H1 (cell line): Measurements from ENCODE around the gene CHRDL2. TPM values are rescaled to one million over a fixed set of nuclear protein-coding genes. Genes with fewer than 3 reads are reported as not detected.

Source experiments
- CTCF ChIA-PET: fragments of 300-600 bp; sonication (Branson Sonifier 250); formaldehyde crosslinking; loops from one replicate; lab custom pipeline; 2021; ENCODE audit not compliant: partially characterized antibody; lab: Charles Lee
- POLR2A ChIA-PET: fragments of 300-600 bp; sonication (Branson Sonifier 250); formaldehyde crosslinking; loops from one replicate; lab custom pipeline; 2021; ENCODE audit warnings: inconsistent platforms; ENCODE audit not compliant: partially characterized antibody; lab: Charles Lee
- DNase-seq, 2 experiments: peaks; one replicate each; pipeline versions ENCODE4 v3.0.0 to v3.0.0-alpha.2; 2010 to 2022; ENCODE audit warnings: low spot score in 2 of 2, low read depth in 1 of 2, mixed read lengths in 1 of 2
- FAIRE-seq: peaks from 2 replicates; lab custom pipeline; 2011; peaks lifted over from hg19 to GRCh38; lab: Jason Lieb, UNC
- H2AFZ ChIP-seq: 2 replicates; pipeline ENCODE4 v1.8.1; 2012; ENCODE audit warnings: low read length, inconsistent platforms
- H2AK5ac ChIP-seq: 2 replicates; pipeline ENCODE4 v1.6.1; 2013; ENCODE audit warnings: low read depth, low read length
- H2BK120ac ChIP-seq: replicated peaks from 2 replicates; pipeline ENCODE3; 2013; ENCODE audit warnings: low read depth, low read length, inconsistent platforms
- H2BK12ac ChIP-seq: 2 replicates; pipeline ENCODE4 v1.6.1; 2013; ENCODE audit warnings: low read depth, low read length
- H2BK15ac ChIP-seq: 2 replicates; pipeline ENCODE4 v1.6.1; 2013; ENCODE audit warnings: low read length
- H2BK20ac ChIP-seq: 2 replicates; pipeline ENCODE4 v1.6.1; 2013; ENCODE audit warnings: low read length
- H2BK5ac ChIP-seq: 2 replicates; pipeline ENCODE4 v1.6.1; 2013; ENCODE audit warnings: low read depth, low read length
- H3K14ac ChIP-seq: 2 replicates; pipeline ENCODE4 v1.6.1; 2013; ENCODE audit warnings: inconsistent platforms; ENCODE audit not compliant: insufficient read length
- H3K18ac ChIP-seq: 2 replicates; pipeline ENCODE4 v1.6.1; 2013; ENCODE audit warnings: low read length; ENCODE audit errors: extremely low read depth
- H3K23ac ChIP-seq: 2 replicates; pipeline ENCODE4 v1.6.1; 2013; ENCODE audit warnings: inconsistent platforms; ENCODE audit not compliant: insufficient read length
- H3K23me2 ChIP-seq: 2 replicates; pipeline ENCODE4 v1.6.1; 2013; ENCODE audit warnings: low read depth, low read length
- H3K27ac ChIP-seq: 2 replicates; pipeline ENCODE4 v1.6.1; 2011; ENCODE audit warnings: low read depth, low read length, inconsistent platforms
- H3K27me3 ChIP-seq, 4 experiments: replicated peaks in 1 of 4; 1 replicate in 1 of 4; 2 replicates in 3 of 4; pipeline versions ENCODE4 v1.6.1 to v1.8.1; 2011 to 2013; ENCODE audit warnings: low read length in 3 of 4, mild to moderate bottlenecking in 3 of 4, inconsistent platforms in 2 of 4, mixed read lengths in 2 of 4, moderate library complexity in 1 of 4; ENCODE audit not compliant: control insufficient read depth in 3 of 4, insufficient read depth in 3 of 4; ENCODE audit errors: extremely low read depth in 1 of 4
- H3K36me3 ChIP-seq, 4 experiments: 2 replicates each; pipeline versions ENCODE4 v1.6.1 to v1.8.1; 2011 to 2013; ENCODE audit warnings: mild to moderate bottlenecking in 4 of 4, low read length in 3 of 4, moderate library complexity in 2 of 4, control low read depth in 1 of 4, inconsistent platforms in 1 of 4; ENCODE audit not compliant: insufficient read depth in 4 of 4, control insufficient read depth in 2 of 4
- H3K4ac ChIP-seq: replicated peaks from 2 replicates; pipeline ENCODE3; 2013; ENCODE audit warnings: low read length, low read depth, mixed read lengths, inconsistent platforms; ENCODE audit not compliant: insufficient read length
- H3K4me1 ChIP-seq, 4 experiments: replicated peaks in 1 of 4; 1 replicate in 1 of 4; 2 replicates in 3 of 4; pipeline versions ENCODE4 v1.6.1 to v1.8.1; 2011 to 2013; ENCODE audit warnings: low read length in 3 of 4, inconsistent platforms in 2 of 4, mixed read lengths in 1 of 4; ENCODE audit not compliant: insufficient read depth in 4 of 4, control insufficient read depth in 3 of 4
- H3K4me2 ChIP-seq, 2 experiments: 2 replicates each; pipeline versions ENCODE4 v1.6.1 to v1.8.1; 2011 to 2013; ENCODE audit warnings: low read depth in 2 of 2, low read length in 2 of 2, control low read depth in 1 of 2, inconsistent platforms in 1 of 2, mild to moderate bottlenecking in 1 of 2; ENCODE audit not compliant: insufficient read depth in 1 of 2
- H3K4me3 ChIP-seq, 4 experiments: fragments of 200-600, 300-600 bp in 1 of 4; sonication (generic), shearing (Covaris generic), sonication (Bioruptor Twin) in 1 of 4; 2 replicates each; pipeline versions ENCODE4 v1.5.1 to v1.8.1; 2011 to 2016; ENCODE audit warnings: low read length in 4 of 4, low read depth in 3 of 4, control low read depth in 2 of 4, inconsistent platforms in 2 of 4, mild to moderate bottlenecking in 2 of 4, mixed read lengths in 1 of 4, moderate library complexity in 1 of 4; ENCODE audit not compliant: insufficient read depth in 2 of 4; ENCODE audit errors: extremely low read depth in 1 of 4
- H3K56ac ChIP-seq: replicated peaks from 2 replicates; pipeline ENCODE3; 2013; ENCODE audit warnings: low read depth, mild to moderate bottlenecking, mixed read lengths, low read length, inconsistent platforms; ENCODE audit not compliant: insufficient read length
- H3K79me1 ChIP-seq: 2 replicates; pipeline ENCODE4 v1.6.1; 2013; ENCODE audit warnings: low read depth, low read length, control low read depth
- H3K79me2 ChIP-seq, 2 experiments: 2 replicates each; pipeline versions ENCODE4 v1.6.1 to v1.8.1; 2012 to 2013; ENCODE audit warnings: low read length in 2 of 2, mild to moderate bottlenecking in 2 of 2, inconsistent platforms in 1 of 2; ENCODE audit not compliant: insufficient read depth in 2 of 2, control insufficient read depth in 1 of 2
- H3K9ac ChIP-seq, 4 experiments: replicated peaks in 1 of 4; 1 replicate in 1 of 4; 2 replicates in 3 of 4; pipeline versions ENCODE4 v1.6.1 to v1.8.1; 2011 to 2013; ENCODE audit warnings: low read depth in 3 of 4, low read length in 3 of 4, control low read depth in 2 of 4, mild to moderate bottlenecking in 2 of 4, moderate library complexity in 2 of 4, inconsistent platforms in 1 of 4; ENCODE audit errors: extremely low read depth in 1 of 4
- H3K9me3 ChIP-seq, 2 experiments: 2 replicates each; pipeline versions ENCODE4 v1.6.1 to v1.8.1; 2012 to 2013; ENCODE audit warnings: mild to moderate bottlenecking in 2 of 2, moderate library complexity in 2 of 2, control low read depth in 1 of 2, inconsistent platforms in 1 of 2, low read depth in 1 of 2, low read length in 1 of 2, mixed read lengths in 1 of 2; ENCODE audit not compliant: insufficient read depth in 2 of 2
- H4K20me1 ChIP-seq, 2 experiments: replicated peaks in 1 of 2; 2 replicates each; pipeline versions ENCODE3 to v1.8.1; 2011 to 2013; ENCODE audit warnings: inconsistent platforms in 2 of 2, low read length in 2 of 2, mild to moderate bottlenecking in 1 of 2; ENCODE audit not compliant: insufficient read depth in 2 of 2, control insufficient read depth in 1 of 2
- H4K5ac ChIP-seq: 2 replicates; pipeline ENCODE4 v1.6.1; 2013; ENCODE audit warnings: low read length, low read depth, mixed read lengths, inconsistent platforms; ENCODE audit not compliant: insufficient read length
- H4K8ac ChIP-seq: 2 replicates; pipeline ENCODE4 v1.8.0; 2013; ENCODE audit warnings: mild to moderate bottlenecking, moderate library complexity, low read length, inconsistent platforms; ENCODE audit not compliant: insufficient read depth; ENCODE audit errors: extremely low read depth
- H4K91ac ChIP-seq: replicated peaks from 2 replicates; pipeline ENCODE3; 2013; ENCODE audit warnings: low read length, mixed read lengths, inconsistent platforms; ENCODE audit not compliant: insufficient read length
- BRCA1 ChIP-seq: IDR thresholded peaks from 2 replicates; pipeline ENCODE4 v1.6.1; 2012; ENCODE audit warnings: low read depth, low read length, improper control_type of control experiment
- HDAC6 ChIP-seq: IDR thresholded peaks from one replicate; pipeline ENCODE4 v1.7.1; 2012; ENCODE audit warnings: low read depth, mild to moderate bottlenecking, inconsistent platforms, low read length, moderate library complexity
- POLR2A ChIP-seq, 2 experiments: IDR thresholded peaks; 1 replicate in 1 of 2; 2 replicates in 1 of 2; pipeline ENCODE4 v1.6.1; 2011; ENCODE audit warnings: low read depth in 2 of 2, low read length in 2 of 2, mild to moderate bottlenecking in 2 of 2; ENCODE audit errors: control extremely low read depth in 1 of 2
- POLR2AphosphoS5 ChIP-seq: IDR thresholded peaks from 2 replicates; pipeline ENCODE4 v1.6.1; 2011; ENCODE audit warnings: low read depth, low read length
- SP4 ChIP-seq: IDR thresholded peaks from 2 replicates; pipeline ENCODE4 v1.6.1; 2012; ENCODE audit warnings: low read length, inconsistent platforms
- TAF1 ChIP-seq: IDR thresholded peaks from 2 replicates; pipeline ENCODE4 v1.6.1; 2011; ENCODE audit warnings: mild to moderate bottlenecking, low read depth, low read length
- TAF7 ChIP-seq: optimal IDR thresholded peaks from 2 replicates; pipeline ENCODE3; 2011; ENCODE audit warnings: low read depth, mild to moderate bottlenecking, inconsistent platforms, low read length, moderate library complexity, borderline replicate concordance
- WGBS, 2 experiments: shearing (Covaris generic) in 1 of 2; methylation state at CpG; one replicate each; pipeline versions ENCODE4 v1.1.6 to v1.1.7; 2013 to 2015; ENCODE audit warnings: low lambda C conversion rate in 2 of 2, mixed read lengths in 2 of 2, inconsistent platforms in 1 of 2, low coverage in 1 of 2, missing lambda C conversion rate in 1 of 2; ENCODE audit not compliant: insufficient replicate concordance in 2 of 2, insufficient coverage in 1 of 2, insufficient read length in 1 of 2; ENCODE audit errors: extremely low coverage in 1 of 2, missing lambda C conversion rate in 1 of 2; 5-methylcytosine and 5-hydroxymethylcytosine counted together
- polyA plus RNA-seq, 7 experiments: library from polyadenylated mRNA; depleted of rRNA in 3 of 7; stranded (reverse) in 5 of 7; unstranded in 2 of 7; fragments of >200 nt in 5 of 7; fragments of 200-250 nt in 2 of 7; gene quantifications; 1 replicate in 5 of 7; 2 replicates in 1 of 7; 4 replicates in 1 of 7; pipeline versions ENCODE4 v1.2.1 to v1.2.3, GENCODE V29; 2011 to 2013; ENCODE audit warnings: missing spikeins in 2 of 7, mixed read lengths in 2 of 7
- total RNA-seq: library from RNA; stranded (reverse); fragmentation: NEBNext Ultra II Directional; extraction: Animal tissue kit (Norgen Biotek cat#: 25700); gene quantifications from 2 replicates; pipeline ENCODE4 v1.2.1, GENCODE V29; 2021
- TF ChIP-seq, protein P1 (sequence below), 3 experiments: IDR thresholded peaks; 1 replicate in 2 of 3; 2 replicates in 1 of 3; pipeline versions ENCODE4 v1.5.1 to v1.6.1; 2011; ENCODE audit warnings: low read length in 3 of 3, mild to moderate bottlenecking in 3 of 3, inconsistent platforms in 2 of 3, low read depth in 1 of 3, moderate library complexity in 1 of 3; ENCODE audit not compliant: insufficient read depth in 1 of 3; ENCODE audit errors: control extremely low read depth in 1 of 3
- TF ChIP-seq, protein P2 (sequence below): IDR thresholded peaks from 2 replicates; pipeline ENCODE4 v1.6.1; 2012; ENCODE audit warnings: low read length, inconsistent platforms

Gene CHRDL2
- total and polyA plus RNA-seq, 2 of the 8 experiments (the other 6 are each of a cell fraction or from before 2014, with no cell fraction given): 0.26 to 0.48 TPM

GRCh38 chr11:74726547-74727182, 4.6 kb downstream of the CHRDL2 start:
- no peak overlapping the region for H2BK5ac ChIP-seq
- TF ChIP-seq SP4 (no peak), POLR2AphosphoS5 (no peak), BRCA1 (no peak), POLR2A (IDR thresholded peaks at IDR 0.05; ENCODE audit: control extremely low read depth in 1 of 2, low read depth in 2 of 2, low read length in 2 of 2) (no peak), TAF1 (no peak), TAF7 (no peak), HDAC6 (no peak)
- TF ChIP-seq, protein P1, sequence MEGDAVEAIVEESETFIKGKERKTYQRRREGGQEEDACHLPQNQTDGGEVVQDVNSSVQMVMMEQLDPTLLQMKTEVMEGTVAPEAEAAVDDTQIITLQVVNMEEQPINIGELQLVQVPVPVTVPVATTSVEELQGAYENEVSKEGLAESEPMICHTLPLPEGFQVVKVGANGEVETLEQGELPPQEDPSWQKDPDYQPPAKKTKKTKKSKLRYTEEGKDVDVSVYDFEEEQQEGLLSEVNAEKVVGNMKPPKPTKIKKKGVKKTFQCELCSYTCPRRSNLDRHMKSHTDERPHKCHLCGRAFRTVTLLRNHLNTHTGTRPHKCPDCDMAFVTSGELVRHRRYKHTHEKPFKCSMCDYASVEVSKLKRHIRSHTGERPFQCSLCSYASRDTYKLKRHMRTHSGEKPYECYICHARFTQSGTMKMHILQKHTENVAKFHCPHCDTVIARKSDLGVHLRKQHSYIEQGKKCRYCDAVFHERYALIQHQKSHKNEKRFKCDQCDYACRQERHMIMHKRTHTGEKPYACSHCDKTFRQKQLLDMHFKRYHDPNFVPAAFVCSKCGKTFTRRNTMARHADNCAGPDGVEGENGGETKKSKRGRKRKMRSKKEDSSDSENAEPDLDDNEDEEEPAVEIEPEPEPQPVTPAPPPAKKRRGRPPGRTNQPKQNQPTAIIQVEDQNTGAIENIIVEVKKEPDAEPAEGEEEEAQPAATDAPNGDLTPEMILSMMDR (IDR thresholded peaks at IDR 0.05; ENCODE audit: control extremely low read depth in 1 of 3, insufficient read depth in 1 of 3, low read depth in 1 of 3, low read length in 3 of 3): peak; percentile 95 to 98 (median 97)
- TF ChIP-seq, protein P2, sequence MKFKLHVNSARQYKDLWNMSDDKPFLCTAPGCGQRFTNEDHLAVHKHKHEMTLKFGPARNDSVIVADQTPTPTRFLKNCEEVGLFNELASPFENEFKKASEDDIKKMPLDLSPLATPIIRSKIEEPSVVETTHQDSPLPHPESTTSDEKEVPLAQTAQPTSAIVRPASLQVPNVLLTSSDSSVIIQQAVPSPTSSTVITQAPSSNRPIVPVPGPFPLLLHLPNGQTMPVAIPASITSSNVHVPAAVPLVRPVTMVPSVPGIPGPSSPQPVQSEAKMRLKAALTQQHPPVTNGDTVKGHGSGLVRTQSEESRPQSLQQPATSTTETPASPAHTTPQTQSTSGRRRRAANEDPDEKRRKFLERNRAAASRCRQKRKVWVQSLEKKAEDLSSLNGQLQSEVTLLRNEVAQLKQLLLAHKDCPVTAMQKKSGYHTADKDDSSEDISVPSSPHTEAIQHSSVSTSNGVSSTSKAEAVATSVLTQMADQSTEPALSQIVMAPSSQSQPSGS: no peak

More at GRCh38 chr11:74726547-74727182, 4.6 kb downstream of the CHRDL2 start:
- Histone ChIP-seq H2AFZ (no peak overlapping the region), H4K8ac (no peak overlapping the region), H3K9me3 (no peaks in the 10 kb centered on the region), H3K4me1 (peaks cover 0 to 8% (median 0%) of the 10 kb centered on the region in 4 experiments; a peak in 3 of 7 replicates), H3K27ac (no peak overlapping the region), H2BK120ac (no peak overlapping the region), H4K5ac (no peak overlapping the region), H3K56ac (no peak overlapping the region), H2BK20ac (no peak overlapping the region), H3K23me2 (peaks cover 12% of the 10 kb centered on the region; the same call in 1 of the 2 replicates), H3K79me2 (no peaks in the 10 kb centered on the region), H2AK5ac (no peak overlapping the region), H3K4me3 (no peak overlapping the region), H3K27me3 (peaks cover 22 to 37% (median 31%) of the 10 kb centered on the region in 4 experiments), H4K20me1 (no peaks in the 10 kb centered on the region), H3K79me1 (no peaks in the 10 kb centered on the region), H3K4me2 (no peak overlapping the region), H3K14ac (no peak overlapping the region), H3K18ac (no peak overlapping the region), H2BK12ac (0 out of 2 replicates have a peak overlapping the region, but pooled peaks have one; percentile 9), H3K9ac (no peak overlapping the region), H2BK15ac (peak overlapping the region; percentile 72; the same call in 1 of the 2 replicates), H3K4ac (no peak overlapping the region), H3K23ac (no peak overlapping the region), H4K91ac (no peak overlapping the region), H3K36me3 (no peaks in the 10 kb centered on the region)
- FAIRE-seq: peak; percentile 81
- 27% methylated on average over 13 of the region's 13 CpGs; no CpG with 5 or more reads in 1 of the 2 experiments for WGBS, 2 experiments
- ChIA-PET CTCF (interaction anchor here (0.6 to 12.8 kb wide), 23 partner anchors 11 to 641 kb away, joined by 3 to 348 read pairs (median 4); partner anchors contain the start of gene RNF169), POLR2A (interaction anchor here (1.1 to 1.9 kb wide), 2 partner anchors 22 to 24 kb away, joined by 3 to 5 read pairs; partner anchors contain the start of gene RNF169)
- DNase-seq: peak; percentile 47 to 80
